ENCODE results near the gene GRK6. TPM values are rescaled to one million over a fixed set of nuclear protein-coding genes. Genes with fewer than 3 reads are reported as not detected.

GRK6 gene
- total and polyA plus RNA-seq, 2 of the 4 experiments (the other 2 are of a cell fraction) = 25.3 to 30.1 TPM

DNA sequence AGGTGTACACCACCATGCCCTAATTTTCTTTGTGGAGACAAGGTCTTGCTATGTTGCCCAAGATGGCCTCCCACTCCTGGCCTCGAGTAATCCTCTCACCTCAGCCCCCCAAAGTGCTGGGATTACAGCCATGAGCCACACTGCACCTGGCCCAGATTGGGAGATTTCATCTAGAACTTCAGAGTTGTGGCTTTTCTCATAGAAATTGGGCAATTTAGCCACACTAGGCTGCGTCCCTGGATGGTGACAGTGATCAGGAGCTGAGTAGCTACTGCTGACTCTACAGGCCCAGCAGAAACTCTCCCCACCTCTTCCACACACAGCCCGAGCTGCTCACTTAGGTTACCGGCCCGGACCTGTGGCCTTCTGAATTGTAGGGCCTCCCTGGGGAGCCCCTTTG lies 33.7 kb upstream of the GRK6 start (continued):
- TF ChIP-seq, protein P1, sequence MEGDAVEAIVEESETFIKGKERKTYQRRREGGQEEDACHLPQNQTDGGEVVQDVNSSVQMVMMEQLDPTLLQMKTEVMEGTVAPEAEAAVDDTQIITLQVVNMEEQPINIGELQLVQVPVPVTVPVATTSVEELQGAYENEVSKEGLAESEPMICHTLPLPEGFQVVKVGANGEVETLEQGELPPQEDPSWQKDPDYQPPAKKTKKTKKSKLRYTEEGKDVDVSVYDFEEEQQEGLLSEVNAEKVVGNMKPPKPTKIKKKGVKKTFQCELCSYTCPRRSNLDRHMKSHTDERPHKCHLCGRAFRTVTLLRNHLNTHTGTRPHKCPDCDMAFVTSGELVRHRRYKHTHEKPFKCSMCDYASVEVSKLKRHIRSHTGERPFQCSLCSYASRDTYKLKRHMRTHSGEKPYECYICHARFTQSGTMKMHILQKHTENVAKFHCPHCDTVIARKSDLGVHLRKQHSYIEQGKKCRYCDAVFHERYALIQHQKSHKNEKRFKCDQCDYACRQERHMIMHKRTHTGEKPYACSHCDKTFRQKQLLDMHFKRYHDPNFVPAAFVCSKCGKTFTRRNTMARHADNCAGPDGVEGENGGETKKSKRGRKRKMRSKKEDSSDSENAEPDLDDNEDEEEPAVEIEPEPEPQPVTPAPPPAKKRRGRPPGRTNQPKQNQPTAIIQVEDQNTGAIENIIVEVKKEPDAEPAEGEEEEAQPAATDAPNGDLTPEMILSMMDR (conservative IDR thresholded peaks at IDR 0.05; ENCODE audit: low read depth, low read length) = no peak
- TF ChIP-seq SMC3 (IDR thresholded peaks at IDR 0.05; ENCODE audit: low read depth, low read length) = no peak
- no peak for TF ChIP-seq MXI1 (IDR thresholded peaks at IDR 0.05; ENCODE audit: borderline replicate concordance, low read depth, low read length)

DNA sequence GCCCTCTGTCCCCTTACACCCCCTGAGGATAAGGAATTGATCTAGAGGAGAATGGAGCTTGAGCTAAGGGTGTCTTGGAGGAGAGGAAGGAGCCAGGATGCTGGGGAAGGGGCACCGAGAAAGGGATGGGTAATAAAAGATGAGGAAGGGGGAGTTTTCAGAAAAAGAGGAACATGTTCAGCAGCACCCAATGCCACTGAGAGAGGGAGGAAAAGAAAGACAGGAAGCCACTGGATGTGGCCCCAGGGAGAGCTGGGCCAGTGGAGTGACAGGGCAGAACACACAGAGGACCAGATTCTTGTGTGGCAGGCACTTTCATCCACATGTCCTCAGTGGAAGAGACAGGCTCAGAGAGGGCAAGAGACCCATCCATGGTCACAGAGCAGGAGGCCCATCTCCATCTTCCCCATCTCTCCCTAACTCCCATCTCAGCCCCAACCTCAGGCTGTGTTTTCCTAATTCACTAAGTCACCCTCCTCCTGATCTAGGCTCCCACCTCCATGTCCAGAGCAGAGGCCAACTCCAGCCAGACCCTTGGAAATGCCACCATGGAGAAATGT lies 33.2 kb upstream of the GRK6 start:
- DNase-seq (no peak), ATAC-seq (ENCODE audit: low read depth) (no peak)
- H2AK9ac ChIP-seq (replicated peaks; ENCODE audit: low read depth, low read length, poor library complexity) = no peak overlapping the region
- no peaks in the 10 kb centered on the region for H3K9me3 ChIP-seq (ENCODE audit: control insufficient read depth, insufficient read depth, low read length)
- peaks cover 19% of the 10 kb centered on the region for H4K20me1 ChIP-seq (ENCODE audit: insufficient read depth, low read length)
- no peak overlapping the region for H3K4me2 ChIP-seq (ENCODE audit: low read depth, low read length)
- H4K5ac ChIP-seq (ENCODE audit: low read depth, low read length) = no peak overlapping the region
- no CpG with 5 or more reads among the region's 1 CpG for WGBS, 2 experiments (ENCODE audit: extremely low coverage in 2 of 2, insufficient read length in 1 of 2)
- no peak overlapping the region for H2BK120ac ChIP-seq (ENCODE audit: low read depth, low read length)
- peaks cover 16% of the 10 kb centered on the region for H3K4me1 ChIP-seq (ENCODE audit: control insufficient read depth, insufficient read depth, low read length)
- no peaks in the 10 kb centered on the region for H3K36me3 ChIP-seq (ENCODE audit: control insufficient read depth, insufficient read depth, low read length)
- H2AFZ ChIP-seq (replicated peaks; ENCODE audit: low read length, poor library complexity) = no peak overlapping the region
- no peak overlapping the region for H4K91ac ChIP-seq (ENCODE audit: insufficient read depth, low read depth, low read length)
- intact Hi-C loops (cut with micrococcal nuclease) (no loop called here), dilution Hi-C loops (cut with HindIII; ENCODE audit: low sequenced_read_pairs, unreplicated experiment) (no loop called here), in situ Hi-C loops (cut with MboI; ENCODE audit: low sequenced_read_pairs) (no loop called here)
- BruUV-seq (replicated peaks) = no TSS peak
- H3K56ac ChIP-seq (ENCODE audit: extremely low read depth, insufficient read depth, low read length) = no peak overlapping the region
- H2BK20ac ChIP-seq (ENCODE audit: low read depth, low read length) = no peak overlapping the region
- no peak overlapping the region for H3K4ac ChIP-seq (ENCODE audit: low read depth, low read length)
- no peak overlapping the region for H3K9ac ChIP-seq (ENCODE audit: low read depth, low read length)
- H2BK5ac ChIP-seq (ENCODE audit: low read depth, low read length, poor library complexity, severe bottlenecking) = no peak overlapping the region
- peaks cover 40% of the 10 kb centered on the region for H3K27me3 ChIP-seq (ENCODE audit: control insufficient read depth, insufficient read depth, low read length)
- ChIA-PET POLR2A (ENCODE audit: unreplicated experiment) (no interaction called here), CTCF (interaction anchor here (0.7 to 4.9 kb wide), 3 partner anchors 10 to 83 kb away, joined by 4 to 56 read pairs (median 4); partner anchors contain the start of gene PFN3)
- no peak overlapping the region; the same call in 1 of the 2 replicates for H2AK5ac ChIP-seq (ENCODE audit: low read depth, low read length)
- no peak overlapping the region for H3K23ac ChIP-seq (ENCODE audit: low read depth, low read length)
- peaks cover 0 to 2% of the 10 kb centered on the region in 2 experiments; a peak in 1 of 4 replicates for H3K79me1 ChIP-seq (ENCODE audit: low read depth in 1 of 2, low read length in 2 of 2)
- H3K9me1 ChIP-seq (ENCODE audit: insufficient read depth, low read length) = peaks cover 13% of the 10 kb centered on the region
- no peak overlapping the region for H3K27ac ChIP-seq (ENCODE audit: insufficient read depth, low read length)
- H2BK15ac ChIP-seq (ENCODE audit: low read depth, low read length) = no peak overlapping the region
- no peak overlapping the region for H3K18ac ChIP-seq (ENCODE audit: low read depth, low read length)
- no peak overlapping the region for H3K4me3 ChIP-seq (ENCODE audit: insufficient read depth, low read depth, low read length)
- no peak overlapping the region for H3K14ac ChIP-seq (replicated peaks; ENCODE audit: low read depth, low read length)
- H4K8ac ChIP-seq (ENCODE audit: low read depth in 2 of 2, low read length in 2 of 2) = no peak overlapping the region
- no peak for TF ChIP-seq RAD21 (IDR thresholded peaks at IDR 0.05; ENCODE audit: low read length)
- no peak for TF ChIP-seq MAZ (IDR thresholded peaks at IDR 0.05; ENCODE audit: borderline replicate concordance, low read depth, low read length)
- TF ChIP-seq NFE2L2 (IDR thresholded peaks at IDR 0.05; ENCODE audit: low read depth, low read length) = no peak
- TF ChIP-seq, protein P2, sequence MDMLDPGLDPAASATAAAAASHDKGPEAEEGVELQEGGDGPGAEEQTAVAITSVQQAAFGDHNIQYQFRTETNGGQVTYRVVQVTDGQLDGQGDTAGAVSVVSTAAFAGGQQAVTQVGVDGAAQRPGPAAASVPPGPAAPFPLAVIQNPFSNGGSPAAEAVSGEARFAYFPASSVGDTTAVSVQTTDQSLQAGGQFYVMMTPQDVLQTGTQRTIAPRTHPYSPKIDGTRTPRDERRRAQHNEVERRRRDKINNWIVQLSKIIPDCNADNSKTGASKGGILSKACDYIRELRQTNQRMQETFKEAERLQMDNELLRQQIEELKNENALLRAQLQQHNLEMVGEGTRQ (IDR thresholded peaks at IDR 0.05; ENCODE audit: low read depth, low read length) = no peak
- TF ChIP-seq, protein P3, sequence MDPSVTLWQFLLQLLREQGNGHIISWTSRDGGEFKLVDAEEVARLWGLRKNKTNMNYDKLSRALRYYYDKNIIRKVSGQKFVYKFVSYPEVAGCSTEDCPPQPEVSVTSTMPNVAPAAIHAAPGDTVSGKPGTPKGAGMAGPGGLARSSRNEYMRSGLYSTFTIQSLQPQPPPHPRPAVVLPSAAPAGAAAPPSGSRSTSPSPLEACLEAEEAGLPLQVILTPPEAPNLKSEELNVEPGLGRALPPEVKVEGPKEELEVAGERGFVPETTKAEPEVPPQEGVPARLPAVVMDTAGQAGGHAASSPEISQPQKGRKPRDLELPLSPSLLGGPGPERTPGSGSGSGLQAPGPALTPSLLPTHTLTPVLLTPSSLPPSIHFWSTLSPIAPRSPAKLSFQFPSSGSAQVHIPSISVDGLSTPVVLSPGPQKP (IDR thresholded peaks at IDR 0.05; ENCODE audit: borderline replicate concordance, low read depth, low read length) = no peak
- no peak for TF ChIP-seq FOS (IDR thresholded peaks at IDR 0.05; ENCODE audit: low read depth, low read length)
- no peak for TF ChIP-seq POLR2A (IDR thresholded peaks at IDR 0.05; ENCODE audit: low read depth, low read length)
- TF ChIP-seq MXI1 (IDR thresholded peaks at IDR 0.05; ENCODE audit: borderline replicate concordance, low read depth, low read length) = no peak
- TF ChIP-seq SMC3 (IDR thresholded peaks at IDR 0.05; ENCODE audit: low read depth, low read length) = no peak
- TF ChIP-seq RCOR1 (IDR thresholded peaks at IDR 0.05; ENCODE audit: insufficient replicate concordance, low read length) = no peak
- TF ChIP-seq CHD1 (IDR thresholded peaks at IDR 0.05; ENCODE audit: low read depth, low read length) = no peak
